Muscle of arm (tissue), 14 donors: ENCODE measurements around the gene ITGA6. TPM values are rescaled to one million over a fixed set of nuclear protein-coding genes. Genes with fewer than 3 reads are reported as not detected.

Experiments
- DNase-seq: peaks from one replicate; pipeline ENCODE4 v3.0.0-alpha.2; 2013
- long read RNA-seq, 11 donors: transcript quantifications; one replicate each; lab custom pipeline, GENCODE V29; 2026
- polyA plus RNA-seq, 12 donors: library from polyadenylated mRNA; unstranded; fragments of 120-200 nt; gene quantifications; one replicate each; pipeline ENCODE4 v1.2.1, GENCODE V29; 2013; ENCODE audit not compliant: insufficient read length in 12 of 12

Gene ITGA6
- polyA plus RNA-seq = 100 to 1,000 TPM in 2 of 12 donors, 10 to 100 TPM in 9, not detected in 1; 72.5 to 110 (median 87.1) TPM
- long read RNA-seq, donor 1, full-length matches to known transcripts = 2 of 9 reads
- long read RNA-seq, donor 1, partial matches to known transcripts = 7 of 9 reads
- long read RNA-seq, donor 1, other reads (novel, unspliced or antisense) = 0 of 9 reads
- long read RNA-seq, donor 2, full-length matches to known transcripts = 7 of 12 reads
- long read RNA-seq, donor 2, partial matches to known transcripts = 5 of 12 reads
- long read RNA-seq, donor 2, other reads (novel, unspliced or antisense) = 0 of 12 reads
- long read RNA-seq, donor 3, full-length matches to known transcripts = 4 of 4 reads
- long read RNA-seq, donor 3, partial matches to known transcripts = 0 of 4 reads
- long read RNA-seq, donor 3, other reads (novel, unspliced or antisense) = 0 of 4 reads
- long read RNA-seq, donor 4, full-length matches to known transcripts = 2 of 2 reads
- long read RNA-seq, donor 4, partial matches to known transcripts = 0 of 2 reads
- long read RNA-seq, donor 4, other reads (novel, unspliced or antisense) = 0 of 2 reads
- long read RNA-seq, donor 5, full-length matches to known transcripts = 6 of 33 reads
- long read RNA-seq, donor 5, partial matches to known transcripts = 27 of 33 reads
- long read RNA-seq, donor 5, other reads (novel, unspliced or antisense) = 0 of 33 reads
- long read RNA-seq, donor 6, full-length matches to known transcripts = 3 of 9 reads
- long read RNA-seq, donor 6, partial matches to known transcripts = 6 of 9 reads
- long read RNA-seq, donor 6, other reads (novel, unspliced or antisense) = 0 of 9 reads
- long read RNA-seq, donor 7, full-length matches to known transcripts = 2 of 2 reads
- long read RNA-seq, donor 7, partial matches to known transcripts = 0 of 2 reads
- long read RNA-seq, donor 7, other reads (novel, unspliced or antisense) = 0 of 2 reads
- long read RNA-seq, donor 8, full-length matches to known transcripts = 2 of 17 reads
- long read RNA-seq, donor 8, partial matches to known transcripts = 15 of 17 reads
- long read RNA-seq, donor 8, other reads (novel, unspliced or antisense) = 0 of 17 reads
- long read RNA-seq, donor 9, partial matches to known transcripts = 5 of 5 reads
- long read RNA-seq, donor 9, other reads (novel, unspliced or antisense) = 0 of 5 reads
- long read RNA-seq, donor 10, full-length matches to known transcripts = 4 of 29 reads
- long read RNA-seq, donor 10, partial matches to known transcripts = 25 of 29 reads
- long read RNA-seq, donor 10, other reads (novel, unspliced or antisense) = 0 of 29 reads
- long read RNA-seq, donor 11, full-length matches to known transcripts = 4 of 17 reads
- long read RNA-seq, donor 11, partial matches to known transcripts = 13 of 17 reads
- long read RNA-seq, donor 11, other reads (novel, unspliced or antisense) = 0 of 17 reads

- DNase-seq = no peak
Observed at GRCh38 chr2:172427256-172427989, at the start of gene ITGA6. Gene ITGA6, plus strand, starts transcription at chr2:172427586.

- no peak for DNase-seq
Observed at GRCh38 chr2:172380436-172381274, 46.7 kb upstream of the ITGA6 start.

- no peak for DNase-seq
Observed at GRCh38 chr2:172381275-172382027, 45.9 kb upstream of the ITGA6 start.

GRCh38 chr2:172387361-172387760 is 40.0 kb upstream of the ITGA6 start:
- DNase-seq = no peak

GRCh38 chr2:172389685-172390339 is 37.6 kb upstream of the ITGA6 start:
- DNase-seq = no peak

GRCh38 chr2:172394002-172394401 is 33.4 kb upstream of the ITGA6 start:
- peak; percentile 83 for DNase-seq

GRCh38 chr2:172395503-172395902 is 31.9 kb upstream of the ITGA6 start:
- DNase-seq = no peak

- DNase-seq = peak; percentile 63
Observed at GRCh38 chr2:172397148-172397834, 30.1 kb upstream of the ITGA6 start.

- no peak for DNase-seq
Observed at GRCh38 chr2:172398440-172398839, 28.9 kb upstream of the ITGA6 start.

- no peak for DNase-seq
Observed at GRCh38 chr2:172399765-172400164, 27.6 kb upstream of the ITGA6 start.

- no peak for DNase-seq
Observed at GRCh38 chr2:172402198-172402597, 25.2 kb upstream of the ITGA6 start.

GRCh38 chr2:172403402-172403801 is 24.0 kb upstream of the ITGA6 start:
- DNase-seq = no peak

GRCh38 chr2:172403881-172404468 is 23.4 kb upstream of the ITGA6 start:
- no peak for DNase-seq

- DNase-seq = no peak
Observed at GRCh38 chr2:172404824-172405223, 22.6 kb upstream of the ITGA6 start.

- no peak for DNase-seq
Observed at GRCh38 chr2:172405673-172406072, 21.7 kb upstream of the ITGA6 start.

- DNase-seq = no peak
Observed at GRCh38 chr2:172408143-172408766, 19.1 kb upstream of the ITGA6 start.

- no peak for DNase-seq
Observed at GRCh38 chr2:172409042-172409441, 18.3 kb upstream of the ITGA6 start.
